ENCODE data around the gene CHRD. TPM values are rescaled to one million over a fixed set of nuclear protein-coding genes. Genes with fewer than 3 reads are reported as not detected.

CHRD gene
- total and polyA plus RNA-seq, 9 of the 15 experiments (the other 6 are each of a cell fraction or from before 2014, with no cell fraction given), result 0.11 to 1.3 (median 0.59) TPM; not detected in 3

GRCh38 chr3:184387174-184387714 lies 7.4 kb downstream of the CHRD start:
- BruUV-seq (replicated peaks), result no TSS peak
- Histone ChIP-seq H2AFZ (ENCODE audit: low read depth, low read length) (no peak overlapping the region), H3K9me1 (ENCODE audit: control insufficient read depth, insufficient read depth, low read length) (no peaks in the 10 kb centered on the region), H4K20me1 (replicated peaks; ENCODE audit: control insufficient read depth, insufficient read depth, low read length) (peaks cover 5% of the 10 kb centered on the region), H3K4me1 (replicated peaks in 1 of 2; ENCODE audit: control insufficient read depth in 2 of 2, insufficient read depth in 2 of 2, low read length in 2 of 2) (peaks cover 0 to 11% of the 10 kb centered on the region in 2 experiments; a peak in 1 of 5 replicates), H3K4me2 (ENCODE audit: insufficient read depth, low read length) (no peak overlapping the region), H3K36me3 (ENCODE audit: control insufficient read depth, insufficient read depth, low read length) (no peaks in the 10 kb centered on the region), H3K79me2 (ENCODE audit: control insufficient read depth, insufficient read depth, low read length) (no peaks in the 10 kb centered on the region), H3K27ac (ENCODE audit: extremely low read depth, low read depth, low read length) (no peak overlapping the region), H3K4me3 (no peak overlapping the region), H3K27me3 (ENCODE audit: control insufficient read depth in 2 of 2, insufficient read depth in 2 of 2, low read length in 2 of 2) (peaks cover 16 to 75% of the 10 kb centered on the region in 2 experiments; a peak in 4 of 5 replicates), H3K9ac (ENCODE audit: insufficient read depth in 1 of 2, low read depth in 2 of 2, low read length in 2 of 2) (no peak overlapping the region), H3K9me3 (replicated peaks; ENCODE audit: control insufficient read depth, insufficient read depth, low read depth, low read length) (no peaks in the 10 kb centered on the region)
- intact Hi-C loops (cut with micrococcal nuclease), result loop anchor here (10.0 kb wide), 1 partner anchor 328 kb away; the partner anchor contains the start of gene MAGEF1
- ChIA-PET CTCF (ENCODE audit: low intra/inter-chr PET ratio) (no interaction called here), POLR2A (interaction anchor here (0.6 to 1.6 kb wide), 3 partner anchors 14 to 778 kb away, joined by 3 to 4 read pairs (median 4); no protein-coding TSS in a partner anchor)
- ATAC-seq (no peak), DNase-seq (ENCODE audit: extremely low read depth in 1 of 4, low spot score in 3 of 4) (no peak), FAIRE-seq (no peak)
- WGBS (ENCODE audit: insufficient coverage, low coverage, missing lambda C conversion rate), result 18% methylated on average over 12 of the region's 12 CpGs
- in situ Hi-C loops (cut with MboI), result no loop called here
- TF ChIP-seq RBBP5 (IDR thresholded peaks at IDR 0.05; ENCODE audit: borderline replicate concordance, insufficient read depth, low read length, poor library complexity, severe bottlenecking) (no peak), PHF8 (IDR thresholded peaks at IDR 0.05; ENCODE audit: borderline replicate concordance, low read length) (no peak), CHD2 (IDR thresholded peaks at IDR 0.05; ENCODE audit: low read depth, low read length) (no peak), ZBTB5 (IDR thresholded peaks at IDR 0.05) (no peak), ELF4 (CRISPR knock-in tag; IDR thresholded peaks at IDR 0.05) (no peak), RNF2 (IDR thresholded peaks at IDR 0.05) (no peak), MTA1 (IDR thresholded peaks at IDR 0.05; ENCODE audit: borderline replicate concordance) (no peak), PRDM10 (IDR thresholded peaks at IDR 0.05; ENCODE audit: partially characterized antibody) (no peak), SMAD4 (CRISPR knock-in tag; conservative IDR thresholded peaks at IDR 0.05) (no peak), SNIP1 (IDR thresholded peaks at IDR 0.05; ENCODE audit: low read depth) (no peak), POLR2B (IDR thresholded peaks at IDR 0.05; ENCODE audit: low read depth, partially characterized antibody) (no peak), CREB3 (tag; conservative IDR thresholded peaks at IDR 0.05; ENCODE audit: low read depth) (no peak)

Measured in K562 (cell line).